Measurements from ENCODE around the gene KLRC4. TPM values are rescaled to one million over a fixed set of nuclear protein-coding genes. Genes with fewer than 3 reads are reported as not detected.

Gene KLRC4
- polyA plus RNA-seq, 1 of the 3 experiments (the other 2 are of a cell fraction): not detected

GRCh38 chr12:10405294-10405693 is 4.3 kb downstream of the KLRC4 start:
- Histone ChIP-seq H3K4me3 (ENCODE audit: low read depth in 2 of 2, low read length in 1 of 2) (no peak overlapping the region), H3K4me2 (no peak overlapping the region), H3K27ac (ENCODE audit: low read depth in 2 of 2, low read length in 1 of 2) (no peak overlapping the region), H4K20me1 (ENCODE audit: insufficient read depth) (no peaks in the 10 kb centered on the region), H3K9me2 (no peaks in the 10 kb centered on the region), H3K9me3 (no peaks in the 10 kb centered on the region), H3K36me3 (replicated peaks in 1 of 2; ENCODE audit: control insufficient read depth in 1 of 2, insufficient read depth in 2 of 2, low read length in 1 of 2) (no peaks in the 10 kb centered on the region), H3F3A (replicated peaks; ENCODE audit: insufficient read depth) (no peaks in the 10 kb centered on the region), H3K4me1 (ENCODE audit: control insufficient read depth in 1 of 2, insufficient read depth in 2 of 2, low read depth in 1 of 2, low read length in 1 of 2) (no peaks in the 10 kb centered on the region), H3K9ac (no peak overlapping the region), H2AFZ (ENCODE audit: low read depth) (no peak overlapping the region), H3K79me2 (ENCODE audit: insufficient read depth) (no peaks in the 10 kb centered on the region), H3K27me3 (ENCODE audit: insufficient read depth) (no peaks in the 10 kb centered on the region; the same call in 1 of the 2 replicates)
- POLR2A ChIA-PET: no interaction called here
- WGBS (ENCODE audit: low lambda C conversion rate): 23% methylated on average over 5 of the region's 5 CpGs
- TF ChIP-seq TEAD4 (IDR thresholded peaks at IDR 0.05; ENCODE audit: borderline replicate concordance, insufficient read depth): no peak
- no peak for TF ChIP-seq REST (IDR thresholded peaks at IDR 0.05; ENCODE audit: low read depth, low read length)
- TF ChIP-seq POLR2AphosphoS5 (IDR thresholded peaks at IDR 0.05; ENCODE audit: low read depth, low read length): no peak
- no peak for TF ChIP-seq CHD2 (IDR thresholded peaks at IDR 0.05; ENCODE audit: low read length, partially characterized antibody)
- no peak for TF ChIP-seq EP300 (IDR thresholded peaks at IDR 0.05; ENCODE audit: borderline replicate concordance in 1 of 2, low read depth in 1 of 2, low read length in 1 of 2)
- CTCF ChIA-PET: interaction anchor here (0.8 kb wide), 1 partner anchor 10 kb away, joined by 3 read pairs; no protein-coding TSS in a partner anchor
- DNase-seq: no peak

GRCh38 chr12:10404798-10405197 is 4.8 kb downstream of the KLRC4 start:
- Histone ChIP-seq H3K4me3 (ENCODE audit: low read depth in 2 of 2, low read length in 1 of 2) (no peak overlapping the region), H3K9me3 (no peaks in the 10 kb centered on the region), H3K9ac (no peak overlapping the region), H3K4me2 (no peak overlapping the region), H3K27ac (ENCODE audit: low read depth in 2 of 2, low read length in 1 of 2) (no peak overlapping the region), H3K27me3 (ENCODE audit: insufficient read depth) (no peaks in the 10 kb centered on the region; the same call in 1 of the 2 replicates), H3F3A (replicated peaks; ENCODE audit: insufficient read depth) (no peaks in the 10 kb centered on the region), H2AFZ (ENCODE audit: low read depth) (no peak overlapping the region), H3K4me1 (ENCODE audit: control insufficient read depth in 1 of 2, insufficient read depth in 2 of 2, low read depth in 1 of 2, low read length in 1 of 2) (no peaks in the 10 kb centered on the region), H3K36me3 (replicated peaks in 1 of 2; ENCODE audit: control insufficient read depth in 1 of 2, insufficient read depth in 2 of 2, low read length in 1 of 2) (no peaks in the 10 kb centered on the region), H3K79me2 (ENCODE audit: insufficient read depth) (no peaks in the 10 kb centered on the region), H4K20me1 (ENCODE audit: insufficient read depth) (no peaks in the 10 kb centered on the region), H3K9me2 (no peaks in the 10 kb centered on the region)
- TF ChIP-seq CHD2 (IDR thresholded peaks at IDR 0.05; ENCODE audit: low read length, partially characterized antibody) (no peak), ELF1 (IDR thresholded peaks at IDR 0.05) (no peak), RFX5 (IDR thresholded peaks at IDR 0.05; ENCODE audit: low read length) (no peak), YY1 (IDR thresholded peaks at IDR 0.05; ENCODE audit: low read depth) (no peak), TCF12 (IDR thresholded peaks at IDR 0.05) (no peak), GATA2 (CRISPR knock-in tag; IDR thresholded peaks at IDR 0.05) (no peak)
- POLR2A ChIA-PET: no interaction called here
- CTCF ChIA-PET: interaction anchor here (0.8 kb wide), 1 partner anchor 10 kb away, joined by 3 read pairs; no protein-coding TSS in a partner anchor
- DNase-seq: no peak
